HG02763 (cell line): Measurements from ENCODE around the gene MX2.
A peak's percentile ranks its signal among the peaks of the same experiment; 100 is the strongest.

Source experiments
- ATAC-seq: cut with Tn5 transposase; IDR thresholded peaks from one replicate; pipeline ENCODE4 v1.9.1; 2021; ENCODE audit warnings: mild to moderate bottlenecking, moderate library complexity; ENCODE audit not compliant: unreplicated experiment

MX2 gene

DNA sequence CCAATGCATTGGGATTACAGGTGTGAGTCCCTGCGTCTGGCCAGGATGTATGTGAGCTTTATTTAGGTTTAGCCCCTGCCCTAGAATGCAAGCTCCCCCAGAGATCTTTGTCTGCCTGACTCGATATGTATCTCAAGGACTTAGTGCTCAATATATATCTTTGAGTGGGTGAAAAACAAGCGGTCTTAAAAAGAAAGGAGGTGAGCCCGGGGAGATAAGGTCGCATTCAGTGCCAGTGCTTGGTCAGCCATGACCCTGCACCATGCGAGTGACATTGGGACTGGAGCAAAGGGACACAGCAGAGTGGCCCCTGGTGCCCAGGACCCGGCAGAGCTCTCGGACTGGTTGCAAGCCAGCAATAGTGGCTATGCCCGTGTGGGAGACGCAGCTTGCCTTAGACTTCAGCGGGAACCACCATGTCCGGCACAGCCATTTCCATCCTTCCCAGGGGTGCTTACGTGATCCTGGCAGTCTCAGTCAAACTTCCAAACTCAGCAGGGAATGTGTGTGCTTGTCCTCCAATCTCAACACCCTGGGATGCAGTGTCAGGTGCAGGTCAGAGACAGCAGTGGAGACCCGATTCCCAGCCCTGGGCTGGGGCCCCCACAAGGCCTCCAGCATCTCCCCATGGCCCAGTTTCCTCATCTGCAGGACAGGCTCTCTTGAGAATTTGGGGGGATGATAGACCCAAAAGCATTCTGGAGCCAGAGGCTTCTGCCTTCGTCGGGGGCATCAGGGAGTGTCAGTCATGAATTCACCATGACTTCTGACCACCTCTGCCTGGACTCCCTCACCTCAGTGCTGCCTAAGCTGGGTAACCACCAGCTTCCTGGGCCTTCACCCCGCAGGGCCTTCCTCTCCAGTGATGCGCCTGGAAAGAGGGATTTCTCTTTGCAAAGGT, 1.8 kb downstream of the MX2 start:
- ATAC-seq, result no peak

DNA sequence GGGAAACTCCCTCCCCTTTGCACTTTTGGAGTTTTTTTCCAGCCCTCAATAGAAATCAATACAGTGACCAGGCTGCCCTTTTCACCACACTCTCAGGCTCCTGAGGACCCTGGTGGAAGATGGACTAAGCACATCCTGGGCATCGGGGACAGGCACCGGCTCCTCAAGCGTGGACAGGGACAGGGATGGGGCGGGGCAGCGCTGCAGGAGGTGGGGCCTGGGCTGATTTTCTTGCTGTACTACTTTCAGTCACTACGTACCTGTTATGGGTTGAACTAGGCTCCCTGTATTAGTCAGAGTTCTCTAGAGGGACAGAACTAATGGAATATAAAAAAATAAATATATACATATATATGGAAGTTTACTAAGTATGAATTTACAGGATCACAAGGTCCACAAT, 2.5 kb downstream of the MX2 start:
- no peak for ATAC-seq

DNA sequence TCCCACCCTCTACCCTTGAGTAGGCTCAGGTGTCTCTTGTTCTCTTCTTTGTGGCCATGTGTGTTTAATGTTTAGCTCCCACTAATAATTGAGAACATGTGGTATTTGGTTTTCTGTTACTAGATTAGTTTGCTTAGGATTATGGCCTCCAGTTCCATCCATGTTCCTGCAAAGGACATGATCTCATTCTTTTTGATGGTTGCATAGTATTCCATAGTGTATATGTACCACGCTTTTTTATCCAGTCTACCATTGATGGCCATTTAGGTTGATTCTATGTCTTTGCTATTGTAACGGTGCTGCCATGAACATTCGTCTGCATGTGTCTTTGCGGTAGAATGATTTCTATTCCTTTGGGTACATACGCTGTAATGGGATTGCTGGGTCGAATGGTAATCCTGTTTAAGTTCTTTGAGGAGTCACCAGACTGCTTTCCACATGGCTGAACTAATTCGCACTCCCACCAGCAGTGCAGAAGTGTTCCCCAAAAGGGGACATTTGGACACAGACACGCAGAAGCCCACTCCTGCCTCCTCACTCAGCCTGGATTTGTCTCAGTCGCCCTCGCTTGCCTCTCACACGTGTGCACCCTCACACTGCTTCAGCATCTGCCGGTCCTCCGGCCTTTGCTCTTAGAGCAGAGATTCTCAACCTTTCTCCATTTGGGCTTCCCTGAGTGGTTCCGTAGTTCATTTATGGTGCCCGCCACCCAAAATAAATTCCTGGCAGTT, 3.7 kb downstream of the MX2 start:
- no peak for ATAC-seq

DNA sequence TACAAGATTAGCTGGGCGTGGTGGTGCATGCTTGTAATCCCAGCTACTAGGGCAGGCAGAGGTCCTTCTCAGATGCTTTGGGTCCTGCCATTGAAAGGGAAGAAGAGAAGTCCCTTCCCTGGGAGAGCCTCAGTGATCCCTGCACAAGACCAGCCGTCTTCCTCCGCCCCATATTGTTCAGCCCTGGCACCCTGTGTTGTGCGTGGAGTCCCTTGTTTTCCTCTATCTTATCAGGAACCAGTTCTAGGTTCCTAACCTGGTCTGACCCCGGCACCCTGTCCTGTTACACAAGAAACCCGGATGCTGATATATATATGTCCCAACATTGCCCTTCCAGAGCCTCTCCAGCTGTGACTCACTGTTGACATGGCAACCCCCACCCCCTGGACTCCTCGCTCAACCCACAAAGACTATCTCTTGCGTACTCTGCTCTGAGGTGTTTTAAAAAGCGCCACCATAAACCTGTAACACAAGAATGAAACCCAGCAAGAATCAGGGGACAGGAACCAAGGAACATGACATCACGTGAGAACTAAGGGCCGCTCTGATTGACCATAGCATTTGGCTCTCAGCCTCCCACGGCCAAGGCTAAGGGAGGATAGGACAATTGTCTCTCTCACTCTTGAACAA, 4.8 kb downstream of the MX2 start:
- no peak for ATAC-seq

DNA sequence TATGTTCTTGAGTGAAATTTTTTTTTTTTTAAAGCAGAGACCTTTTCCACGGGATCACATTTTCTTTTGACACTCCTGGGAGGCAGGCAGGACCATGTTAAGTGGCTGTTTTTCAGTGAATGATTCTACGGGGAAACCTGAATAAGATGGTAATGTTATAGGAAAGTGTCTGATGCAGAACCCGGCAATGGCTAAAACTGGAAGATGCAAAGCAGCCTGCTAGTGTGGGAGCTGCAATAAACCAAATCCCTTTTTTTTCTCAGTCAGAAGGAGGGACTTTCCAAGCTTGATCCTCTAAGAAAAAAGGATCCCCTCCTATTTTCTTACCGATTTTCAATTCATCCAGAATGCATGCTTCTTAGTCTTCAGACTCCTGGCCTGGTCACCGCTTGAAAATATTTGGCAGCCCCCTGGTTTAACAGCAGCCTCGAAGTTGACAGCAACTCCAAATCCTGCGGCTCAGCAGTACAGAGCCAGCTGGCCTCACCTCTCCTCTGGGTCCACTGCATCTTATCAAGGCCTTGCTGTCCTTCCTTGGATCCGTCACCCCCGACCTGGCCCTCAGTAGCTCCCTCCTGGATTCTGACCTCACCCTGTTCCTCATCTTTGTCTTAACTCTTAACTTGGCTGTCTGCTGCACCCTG, 5.6 kb downstream of the MX2 start:
- no peak for ATAC-seq

DNA sequence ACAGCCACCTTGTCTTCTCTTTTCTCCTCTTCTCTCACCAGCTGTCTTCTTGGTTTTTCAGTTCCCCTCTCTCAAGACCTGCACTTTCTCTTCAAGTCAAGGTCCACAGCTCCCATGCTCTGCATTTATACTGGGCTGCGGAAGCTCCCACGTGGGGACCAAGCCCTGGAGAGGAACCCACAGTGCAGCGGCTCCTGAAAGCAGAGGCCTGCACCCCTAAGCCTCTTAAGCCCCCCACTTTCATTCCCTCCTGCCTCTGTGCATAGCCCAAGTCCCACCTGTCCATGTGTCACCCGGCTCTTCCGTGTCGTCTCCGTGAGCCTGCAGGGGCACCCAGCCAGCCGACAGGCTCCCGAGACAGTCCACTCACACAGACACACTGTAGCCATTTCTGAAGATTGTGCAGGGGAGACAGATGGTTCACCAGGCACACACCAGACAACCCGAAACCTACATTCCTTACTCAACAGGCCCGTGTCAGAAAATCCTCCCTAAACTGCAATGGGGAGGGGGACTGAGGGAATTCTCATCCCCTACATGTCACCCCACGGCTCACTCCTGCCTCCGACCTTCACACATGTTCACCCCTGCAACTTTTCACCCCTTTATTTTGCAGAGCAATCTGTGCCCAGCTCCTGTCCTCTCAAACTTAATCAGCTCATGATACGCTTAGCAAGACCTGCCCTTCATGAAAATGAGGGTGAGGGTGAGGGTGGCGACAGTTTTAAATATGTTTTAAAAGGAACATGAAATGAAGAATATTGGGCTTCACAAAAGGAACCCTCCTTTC, 6.3 kb downstream of the MX2 start:
- peak; percentile 68 for ATAC-seq

DNA sequence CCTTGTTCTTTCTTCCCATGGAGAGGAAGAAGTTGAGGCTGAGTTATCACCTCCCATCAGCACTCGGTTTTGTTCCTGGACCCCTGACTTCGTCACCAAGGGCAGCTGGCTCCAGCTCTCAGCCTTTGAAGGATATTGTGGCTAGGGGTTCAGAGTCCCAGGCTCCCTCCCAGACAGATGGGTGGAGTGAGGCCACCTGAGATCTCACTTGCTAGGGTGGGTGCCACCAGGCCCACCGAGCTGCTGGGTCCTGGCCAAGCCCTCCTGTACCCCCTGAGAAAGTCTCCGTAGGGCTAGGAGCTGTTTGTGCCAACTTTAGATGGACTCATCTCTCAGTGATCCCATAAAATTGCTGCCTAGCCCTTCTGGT, 6.9 kb downstream of the MX2 start:
- no peak for ATAC-seq

DNA sequence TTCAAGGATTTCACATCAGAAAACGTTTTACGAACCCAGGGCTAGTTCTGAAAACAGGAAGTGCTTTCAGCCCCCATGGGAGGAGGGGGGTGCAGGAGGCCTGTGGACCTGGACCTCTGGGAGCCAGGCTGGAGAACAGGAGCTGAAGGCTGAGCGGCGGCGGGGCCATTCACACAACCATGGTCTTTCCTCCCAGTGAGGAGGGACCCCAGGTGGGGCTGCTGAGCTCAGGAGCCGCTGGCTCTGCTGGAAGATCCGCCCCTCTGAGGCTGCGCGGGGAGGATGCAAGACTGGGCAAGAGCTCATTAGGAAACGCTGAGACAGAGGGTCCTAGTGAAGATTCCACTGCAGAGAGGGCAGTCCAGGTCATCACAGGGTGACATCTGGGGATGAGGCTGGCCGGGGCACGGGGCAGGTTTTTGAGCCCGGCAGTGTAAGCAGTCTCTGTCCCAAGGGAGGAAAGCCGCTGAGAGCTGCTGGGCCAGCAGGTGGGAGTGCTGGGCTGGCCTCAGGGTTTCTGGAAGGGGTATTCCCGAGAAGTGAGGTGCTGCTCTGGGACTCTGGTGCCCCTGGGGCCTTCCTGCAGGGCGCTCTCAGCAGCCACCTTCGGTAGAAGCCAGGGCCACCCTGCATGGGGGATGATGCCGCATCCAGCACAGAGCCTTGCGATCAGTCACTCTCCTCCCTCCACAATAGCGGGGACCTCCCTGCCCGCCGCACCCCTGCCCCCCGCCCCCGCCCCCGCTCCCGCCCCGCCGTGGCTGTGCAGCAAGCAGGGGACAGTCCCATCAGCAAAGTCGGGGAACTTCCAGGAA, 7.5 kb downstream of the MX2 start:
- ATAC-seq, result peak; percentile 36

DNA sequence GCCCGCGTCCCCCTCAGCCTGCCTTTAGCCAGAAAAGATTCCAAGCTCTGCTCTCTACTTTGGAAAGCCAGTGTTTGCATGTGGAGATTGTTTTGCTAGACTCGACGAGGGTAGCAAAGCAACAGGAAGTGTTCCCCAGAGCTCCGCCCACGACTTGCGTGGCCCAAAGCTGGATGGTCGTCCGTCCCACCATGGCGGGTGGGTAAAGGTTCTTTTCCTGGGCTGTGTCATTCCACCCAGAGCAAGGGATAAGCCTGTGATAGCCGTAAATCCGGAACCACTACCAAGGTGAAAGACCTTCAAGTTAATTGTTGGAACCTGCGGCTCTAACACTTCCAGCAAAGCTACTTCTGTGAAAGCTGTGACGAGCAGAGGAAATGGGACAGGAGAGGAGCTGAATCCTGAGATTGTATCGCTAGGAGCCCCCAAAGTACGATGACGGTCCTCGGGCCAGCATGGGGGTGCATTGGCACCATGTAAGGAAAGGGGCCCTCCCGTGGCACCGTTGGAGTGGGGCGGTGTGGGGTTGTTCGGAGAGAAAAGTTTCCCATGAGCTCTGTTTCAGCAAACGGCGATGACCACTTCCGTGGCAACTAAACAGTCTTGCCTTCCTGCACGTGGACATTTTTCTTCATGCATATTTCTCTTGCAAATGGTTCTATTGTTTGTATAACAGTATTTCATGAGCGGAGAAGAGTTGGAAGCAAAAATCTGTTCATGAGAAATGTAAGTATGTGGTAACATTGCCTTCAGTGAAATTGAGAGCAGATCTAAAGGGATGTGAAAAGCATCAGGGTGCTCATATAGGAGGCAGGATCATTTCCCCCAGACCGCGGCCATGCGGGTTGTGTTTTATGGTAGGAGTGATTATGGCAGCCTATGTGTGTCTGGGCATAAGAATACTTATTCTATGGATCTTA, 8.4 kb downstream of the MX2 start:
- no peak for ATAC-seq

DNA sequence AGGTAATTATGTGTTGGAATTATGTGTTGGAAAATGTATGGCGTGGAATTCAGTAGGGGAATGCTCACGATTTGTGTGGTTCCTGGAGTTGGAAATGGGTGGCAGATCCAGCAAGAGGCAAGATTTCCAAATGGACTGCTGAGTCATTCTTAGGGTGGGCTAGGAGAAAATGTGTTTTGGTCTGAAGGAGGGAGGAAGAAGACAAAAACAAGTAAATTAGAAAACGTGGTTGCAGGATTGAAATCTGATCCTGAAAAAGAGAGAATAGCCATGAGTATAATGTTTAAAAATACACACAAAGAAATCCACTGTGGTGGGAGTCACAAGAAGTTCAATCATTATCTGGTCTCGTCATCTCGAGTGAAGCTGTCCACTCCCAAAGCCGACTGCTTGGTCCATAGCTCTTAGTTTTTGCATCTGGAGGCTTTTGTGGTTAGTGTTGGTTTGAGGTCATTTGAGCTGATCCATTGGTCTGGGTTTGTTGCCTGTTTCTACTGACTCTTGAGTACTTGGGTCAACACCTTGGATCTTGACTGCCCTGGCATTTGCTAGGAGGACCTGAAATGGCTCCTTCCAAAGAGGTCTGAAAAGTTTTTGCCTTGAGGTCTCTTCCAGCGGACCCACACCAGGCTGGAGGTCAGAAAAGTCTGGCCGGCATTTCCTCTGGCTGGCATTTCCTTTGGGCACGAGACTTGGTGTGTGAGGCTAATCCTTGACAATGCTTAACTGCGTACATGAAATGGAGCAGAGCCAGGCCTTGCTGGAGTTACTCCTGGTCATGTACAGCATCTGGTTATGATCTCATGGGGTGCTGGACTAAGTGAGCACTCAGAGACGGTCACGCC, 9.2 kb downstream of the MX2 start:
- ATAC-seq, result no peak

DNA sequence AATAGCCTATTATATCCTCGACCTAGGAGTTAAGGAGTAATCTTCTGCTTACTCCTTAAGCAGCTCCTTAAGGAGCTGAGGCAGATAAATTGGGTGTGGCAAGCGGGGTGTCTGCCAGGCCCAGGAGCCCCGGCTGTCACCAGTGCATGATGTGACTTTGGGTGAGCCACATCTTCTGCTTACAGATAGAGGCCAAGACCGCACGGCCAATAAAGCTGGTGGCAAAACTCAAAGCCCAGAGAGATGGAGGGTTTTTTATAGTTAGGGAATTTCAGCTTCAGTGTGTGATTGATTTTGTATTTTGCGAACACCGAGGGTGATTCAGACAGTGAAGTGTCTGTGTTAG, 9.8 kb downstream of the MX2 start:
- ATAC-seq, result no peak

DNA sequence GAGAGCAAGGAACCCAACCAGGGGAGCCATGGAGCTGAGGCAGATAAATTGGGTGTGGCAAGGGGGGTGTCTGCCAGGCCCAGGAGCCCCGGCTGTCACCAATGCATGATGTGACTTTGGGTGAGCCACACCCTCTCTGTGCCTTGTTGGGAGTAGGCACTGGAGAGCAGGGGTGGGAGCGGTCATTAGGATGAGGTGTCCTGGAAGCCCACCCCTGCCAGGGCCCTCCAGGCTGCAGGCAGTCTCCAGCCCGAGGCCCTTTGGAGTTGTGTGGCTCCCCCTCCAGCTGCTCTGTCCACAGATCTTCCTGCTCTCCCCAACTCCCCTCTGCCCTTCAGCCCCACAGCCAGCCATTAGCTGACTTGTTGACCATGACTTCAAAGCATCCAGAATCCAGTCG, 11.4 kb downstream of the MX2 start:
- no peak for ATAC-seq

DNA sequence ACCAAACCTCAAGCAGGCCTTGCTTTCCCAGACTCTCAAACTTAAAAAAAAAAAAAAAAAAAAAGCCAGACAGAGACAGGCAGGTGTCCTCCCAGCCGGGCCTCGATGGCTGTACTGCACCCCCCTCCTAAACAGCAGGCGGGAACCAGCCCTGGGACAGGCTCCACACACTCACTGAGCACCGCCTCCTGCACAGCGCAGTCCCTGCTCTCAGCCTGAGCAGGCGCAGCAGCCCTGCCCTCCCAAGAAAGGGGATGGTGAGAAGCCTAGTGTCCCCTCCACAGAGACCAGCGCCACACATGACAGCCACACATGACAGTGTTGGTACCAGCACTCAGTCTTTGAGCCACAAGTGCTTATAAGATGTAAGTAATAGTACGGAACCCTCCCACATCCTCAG, 11.9 kb downstream of the MX2 start:
- no peak for ATAC-seq

DNA sequence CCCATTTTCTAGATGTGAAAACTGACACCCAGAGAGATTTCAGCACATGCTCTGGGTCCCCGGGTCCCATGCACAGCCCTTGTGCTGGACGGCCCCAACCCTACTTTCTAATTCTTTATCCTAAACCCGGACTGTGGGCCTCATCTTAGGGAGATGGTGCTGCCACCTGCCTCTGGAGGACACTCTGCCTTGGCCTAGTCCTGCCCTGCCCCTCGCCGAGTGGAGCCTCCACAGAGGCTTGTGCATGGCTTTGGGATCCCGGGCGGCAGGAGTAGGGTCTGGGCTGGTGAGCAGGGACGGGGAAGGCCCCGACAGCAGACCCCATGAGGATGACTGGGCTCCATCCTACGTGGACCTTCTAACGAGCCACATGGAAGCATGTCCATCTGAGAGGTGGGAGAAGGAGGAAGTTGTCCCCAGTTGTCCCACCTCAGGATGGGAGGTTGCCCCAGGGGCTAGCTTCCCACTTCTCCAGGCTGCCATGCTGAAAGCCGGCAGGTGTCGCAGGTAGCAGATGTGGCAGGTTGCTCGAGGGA, 12.4 kb downstream of the MX2 start:
- ATAC-seq, result no peak

DNA sequence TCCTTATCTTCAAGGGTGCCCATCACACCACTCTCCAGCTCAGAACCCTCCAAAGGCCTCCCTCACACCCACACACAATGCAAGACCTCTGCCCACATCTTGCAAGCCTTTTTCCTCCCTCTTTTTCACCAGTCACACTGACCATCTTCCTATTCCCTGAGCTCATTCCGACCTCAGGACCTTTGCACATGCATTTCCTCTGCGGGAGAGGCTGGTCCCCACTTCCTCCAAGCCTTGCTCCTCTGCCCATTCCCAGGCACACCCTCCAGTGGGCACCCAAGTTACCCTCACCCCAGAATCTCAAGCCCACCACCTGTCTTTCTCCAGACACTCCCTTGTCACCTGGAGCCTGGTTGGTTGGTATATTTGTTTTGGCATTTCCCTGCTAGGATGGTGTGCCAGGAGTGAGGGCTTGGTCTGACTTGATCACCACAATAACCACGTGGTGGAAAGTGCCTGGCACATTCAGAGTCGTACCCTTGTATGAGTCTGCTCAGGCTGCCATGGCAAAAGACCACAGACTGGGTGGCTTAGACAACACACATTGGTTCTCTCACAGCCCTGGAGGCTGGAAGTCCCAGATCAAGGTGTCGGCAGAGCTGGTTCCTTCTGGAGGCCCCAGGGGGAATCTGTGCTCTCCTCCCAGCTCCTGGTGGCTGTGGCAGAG, 13.2 kb downstream of the MX2 start:
- ATAC-seq, result no peak

DNA sequence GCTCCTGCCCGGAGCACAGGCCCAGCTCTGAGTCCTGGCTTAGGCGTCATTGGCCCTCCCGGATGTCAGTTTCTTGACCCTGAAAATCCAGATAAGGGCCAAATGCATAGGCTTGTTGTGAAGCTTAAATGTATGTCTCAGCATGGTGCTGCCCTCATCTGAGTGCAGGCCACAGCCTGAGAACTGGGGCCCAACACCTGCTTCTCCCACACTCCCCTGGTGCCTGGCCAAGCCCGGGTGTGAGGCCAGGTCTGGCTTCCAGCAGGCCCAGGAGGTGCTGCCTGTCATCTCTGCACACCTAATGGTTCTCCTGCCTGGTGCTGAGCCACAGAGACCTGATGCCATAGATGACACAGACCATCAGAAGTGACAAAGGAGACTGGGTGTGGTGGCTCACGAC, 14.0 kb downstream of the MX2 start:
- no peak for ATAC-seq

DNA sequence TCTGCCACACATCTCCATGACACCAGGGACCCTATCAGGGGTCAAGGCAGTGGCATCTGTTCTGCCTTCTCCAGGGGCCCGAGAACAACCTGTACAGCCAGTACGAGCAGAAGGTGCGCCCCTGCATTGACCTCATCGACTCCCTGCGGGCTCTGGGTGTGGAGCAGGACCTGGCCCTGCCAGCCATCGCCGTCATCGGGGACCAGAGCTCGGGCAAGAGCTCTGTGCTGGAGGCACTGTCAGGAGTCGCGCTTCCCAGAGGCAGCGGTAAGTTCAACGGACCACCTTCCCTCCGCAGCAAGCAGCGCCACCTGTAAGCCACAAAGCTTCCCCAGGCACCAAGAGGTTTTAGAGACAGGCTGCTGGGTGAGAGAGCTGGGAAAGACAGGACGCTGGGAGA, 15.9 kb downstream of the MX2 start:
- no peak for ATAC-seq
